Endothelial cell of coronary artery (primary cell): ENCODE data around the gene DENND4B. TPM values are rescaled to one million over a fixed set of nuclear protein-coding genes. Genes with fewer than 3 reads are reported as not detected.

Experiments used
- total RNA-seq: library from RNA; depleted of rRNA; stranded (reverse); fragments of >200 nt; gene quantifications from 2 replicates; pipeline ENCODE4 v1.2.3, GENCODE V29; 2014

Gene DENND4B, protein sequence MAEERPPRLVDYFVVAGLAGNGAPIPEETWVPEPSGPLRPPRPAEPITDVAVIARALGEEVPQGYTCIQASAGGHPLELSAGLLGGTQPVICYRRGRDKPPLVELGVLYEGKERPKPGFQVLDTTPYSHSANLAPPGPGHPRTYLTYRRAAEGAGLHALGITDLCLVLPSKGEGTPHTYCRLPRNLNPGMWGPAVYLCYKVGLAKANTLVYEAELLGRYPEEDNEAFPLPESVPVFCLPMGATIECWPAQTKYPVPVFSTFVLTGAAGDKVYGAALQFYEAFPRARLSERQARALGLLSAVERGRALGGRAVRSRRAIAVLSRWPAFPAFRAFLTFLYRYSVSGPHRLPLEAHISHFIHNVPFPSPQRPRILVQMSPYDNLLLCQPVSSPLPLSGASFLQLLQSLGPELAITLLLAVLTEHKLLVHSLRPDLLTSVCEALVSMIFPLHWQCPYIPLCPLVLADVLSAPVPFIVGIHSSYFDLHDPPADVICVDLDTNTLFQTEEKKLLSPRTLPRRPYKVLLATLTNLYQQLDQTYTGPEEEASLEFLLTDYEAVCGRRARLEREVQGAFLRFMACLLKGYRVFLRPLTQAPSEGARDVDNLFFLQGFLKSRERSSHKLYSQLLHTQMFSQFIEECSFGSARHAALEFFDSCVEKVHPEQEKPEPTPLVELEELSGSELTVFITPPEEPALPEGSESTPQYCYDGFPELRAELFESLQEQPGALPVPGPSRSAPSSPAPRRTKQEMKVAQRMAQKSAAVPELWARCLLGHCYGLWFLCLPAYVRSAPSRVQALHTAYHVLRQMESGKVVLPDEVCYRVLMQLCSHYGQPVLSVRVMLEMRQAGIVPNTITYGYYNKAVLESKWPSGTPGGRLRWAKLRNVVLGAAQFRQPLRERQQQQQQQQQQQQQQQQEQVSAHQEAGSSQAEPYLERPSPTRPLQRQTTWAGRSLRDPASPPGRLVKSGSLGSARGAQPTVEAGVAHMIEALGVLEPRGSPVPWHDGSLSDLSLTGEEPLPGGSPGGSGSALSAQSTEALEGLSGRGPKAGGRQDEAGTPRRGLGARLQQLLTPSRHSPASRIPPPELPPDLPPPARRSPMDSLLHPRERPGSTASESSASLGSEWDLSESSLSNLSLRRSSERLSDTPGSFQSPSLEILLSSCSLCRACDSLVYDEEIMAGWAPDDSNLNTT (N-terminal part only)
- 11.0 and 20.4 TPM in 2 replicates for total RNA-seq

DNA sequence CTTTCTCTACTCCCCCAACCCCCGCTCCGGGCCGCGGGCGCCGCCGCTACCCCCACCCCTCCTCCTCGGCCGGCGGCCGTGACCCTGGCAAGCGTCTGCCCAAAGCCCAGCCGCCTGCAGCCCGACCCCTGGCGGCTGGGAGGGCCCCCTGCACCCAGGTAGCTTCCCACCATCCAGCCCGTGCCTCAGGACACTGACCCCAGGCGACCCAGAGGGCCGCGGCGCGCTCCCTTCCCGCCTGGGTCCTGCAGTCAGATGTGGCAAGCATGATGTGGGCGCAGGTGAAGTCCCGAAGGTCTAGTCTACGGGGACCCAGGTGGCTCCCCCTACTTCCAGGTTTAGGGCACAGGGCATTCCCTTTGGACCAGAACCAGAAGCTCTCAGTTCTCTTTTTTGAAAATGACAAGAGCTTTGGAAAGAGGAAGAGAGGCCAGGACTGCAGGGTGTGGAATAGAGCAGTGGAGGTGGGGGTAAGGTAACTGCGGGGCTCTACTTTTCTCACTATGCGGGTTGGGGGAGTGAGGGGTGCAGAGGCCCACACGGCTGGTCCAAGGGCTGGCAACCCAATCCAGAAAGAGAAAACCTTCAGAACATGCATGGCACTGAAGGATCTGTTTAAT is at the start of gene DENND4B:
Gene DENND4B (minus strand): TSS at position 97 of the 620 bp plus-strand sequence. CDS start 2,344 bp downstream, outside the sequence.

DNA sequence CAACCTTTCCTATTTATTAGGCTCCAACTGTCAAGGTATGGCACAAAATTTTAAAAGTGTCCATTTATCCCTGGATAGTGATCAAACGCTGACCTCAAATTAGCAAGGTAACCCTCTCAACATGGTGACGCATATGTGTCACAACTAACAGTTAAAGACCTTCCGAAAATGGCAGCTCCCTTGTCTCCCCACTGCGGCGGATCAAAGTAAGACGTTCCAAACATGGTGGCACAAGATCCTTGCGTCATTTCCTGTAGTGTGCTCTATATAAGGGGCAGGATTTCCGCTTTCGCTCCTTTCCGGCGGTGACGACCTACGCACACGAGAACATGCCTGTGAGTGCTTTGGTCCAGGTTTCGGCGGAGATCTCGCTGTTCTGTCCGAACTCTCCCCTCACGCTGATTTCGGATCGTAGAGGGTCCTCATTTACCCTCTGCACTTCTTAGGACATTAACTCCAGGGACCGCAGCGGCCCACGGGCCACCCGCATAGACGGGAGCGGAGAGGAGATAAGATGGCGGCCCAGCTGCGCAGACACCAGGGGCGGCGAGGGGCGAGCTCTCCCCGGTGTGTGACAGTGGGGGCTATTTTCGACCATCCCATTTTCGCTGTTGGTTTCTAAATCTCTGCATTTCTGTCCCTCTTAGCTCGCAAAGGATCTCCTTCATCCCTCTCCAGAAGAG is 44.1 kb upstream of the DENND4B start, which contains the start of gene RPS27:
Gene RPS27 (plus strand): TSS at position 295 of the 683 bp plus-strand sequence. CDS start 35 bp downstream, at position 330.

DNA sequence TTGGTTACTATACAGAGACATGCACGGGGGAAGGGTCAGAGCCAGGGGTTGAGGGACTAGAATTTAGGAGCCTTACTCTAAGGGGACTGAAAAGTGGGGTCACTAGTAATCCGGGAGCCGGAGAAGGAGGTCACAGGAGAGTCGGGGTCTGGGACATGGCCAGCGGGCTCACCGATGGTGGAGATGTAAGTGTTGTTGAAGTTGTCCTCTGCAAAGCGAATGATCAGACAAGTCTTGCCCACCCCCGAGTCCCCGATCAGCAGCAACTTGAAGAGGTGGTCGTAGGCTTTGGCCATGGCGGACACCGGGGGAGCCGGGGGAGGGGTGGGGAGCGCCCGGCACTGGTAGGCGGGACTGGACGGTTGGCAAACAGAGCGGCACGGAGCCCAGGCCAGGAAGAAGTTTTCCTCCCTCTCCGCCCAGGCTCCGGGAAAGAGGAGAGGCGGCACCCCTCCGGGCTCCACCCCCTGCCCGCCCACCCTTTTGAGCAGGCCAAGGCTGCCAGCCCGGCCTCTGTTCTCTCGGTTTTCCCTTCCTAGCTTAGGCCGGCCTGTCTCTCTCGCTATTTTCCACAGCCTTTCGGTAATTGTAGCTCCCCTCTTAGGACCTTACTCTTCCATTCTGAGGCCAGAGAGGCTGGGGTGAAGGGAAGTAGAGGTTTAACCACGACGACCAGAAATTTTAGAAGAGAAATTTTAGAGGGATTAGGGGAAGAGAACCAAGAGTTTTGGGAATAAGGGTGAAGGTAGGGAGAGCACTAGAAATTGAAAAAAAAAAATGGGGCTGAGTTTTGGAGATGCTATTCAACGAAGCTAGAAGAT is 39.6 kb upstream of the DENND4B start, which contains the start of gene RAB13:
Gene RAB13 (minus strand): TSS at position 399 of the 821 bp plus-strand sequence. CDS start 103 bp downstream, at position 296.

DNA sequence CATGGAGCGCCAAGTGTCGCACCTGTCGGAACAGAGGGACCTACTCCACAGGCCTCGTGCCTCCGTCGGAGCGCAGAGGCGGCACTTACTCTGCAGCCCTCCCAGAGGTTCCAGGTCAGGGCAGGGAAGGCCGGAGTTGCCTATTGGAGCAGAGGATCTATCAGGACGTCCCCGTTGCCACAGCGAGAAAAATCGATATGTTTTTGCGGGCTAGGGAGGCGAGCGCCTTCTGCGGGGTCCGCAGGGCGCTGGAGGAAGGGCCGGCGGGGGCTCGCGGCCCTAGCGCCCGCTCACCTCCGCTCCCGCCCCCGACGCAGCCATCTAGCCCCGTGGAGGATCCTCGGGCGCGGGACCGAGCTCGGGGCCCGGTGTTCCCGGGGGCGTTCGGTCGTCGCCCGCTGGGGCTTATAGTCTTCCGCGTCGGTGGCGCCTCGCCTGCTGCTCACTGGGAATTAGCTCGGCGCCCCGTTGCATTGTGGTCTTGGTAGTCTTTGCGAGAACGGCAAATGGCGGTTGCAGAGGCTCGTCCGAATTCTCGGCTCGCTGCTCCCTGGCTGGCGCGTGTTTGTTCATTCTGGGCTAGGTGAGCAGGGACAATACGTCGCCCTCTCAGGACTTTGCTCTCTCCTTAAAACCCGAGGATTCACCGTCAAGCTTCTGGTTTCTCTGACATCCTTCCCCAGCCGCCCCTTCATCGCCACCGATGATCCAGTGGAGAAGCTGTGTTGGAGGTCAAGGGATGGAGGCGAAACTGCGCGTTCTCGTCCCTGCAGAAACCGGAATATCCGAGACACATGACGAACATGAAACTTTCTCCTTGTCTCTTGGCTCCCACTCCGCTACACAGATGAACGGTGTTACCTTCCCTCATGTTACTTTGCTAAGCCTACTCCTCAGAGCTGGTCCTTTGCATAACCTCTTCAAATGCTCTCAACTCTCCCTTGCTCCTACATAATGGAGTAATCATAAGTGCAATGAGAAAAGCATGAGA is 31.0 kb upstream of the DENND4B start, which contains the start of gene JTB:
Gene JTB (minus strand): TSS at position 425 of the 991 bp plus-strand sequence. CDS start 422 bp downstream, at position 3.

DNA sequence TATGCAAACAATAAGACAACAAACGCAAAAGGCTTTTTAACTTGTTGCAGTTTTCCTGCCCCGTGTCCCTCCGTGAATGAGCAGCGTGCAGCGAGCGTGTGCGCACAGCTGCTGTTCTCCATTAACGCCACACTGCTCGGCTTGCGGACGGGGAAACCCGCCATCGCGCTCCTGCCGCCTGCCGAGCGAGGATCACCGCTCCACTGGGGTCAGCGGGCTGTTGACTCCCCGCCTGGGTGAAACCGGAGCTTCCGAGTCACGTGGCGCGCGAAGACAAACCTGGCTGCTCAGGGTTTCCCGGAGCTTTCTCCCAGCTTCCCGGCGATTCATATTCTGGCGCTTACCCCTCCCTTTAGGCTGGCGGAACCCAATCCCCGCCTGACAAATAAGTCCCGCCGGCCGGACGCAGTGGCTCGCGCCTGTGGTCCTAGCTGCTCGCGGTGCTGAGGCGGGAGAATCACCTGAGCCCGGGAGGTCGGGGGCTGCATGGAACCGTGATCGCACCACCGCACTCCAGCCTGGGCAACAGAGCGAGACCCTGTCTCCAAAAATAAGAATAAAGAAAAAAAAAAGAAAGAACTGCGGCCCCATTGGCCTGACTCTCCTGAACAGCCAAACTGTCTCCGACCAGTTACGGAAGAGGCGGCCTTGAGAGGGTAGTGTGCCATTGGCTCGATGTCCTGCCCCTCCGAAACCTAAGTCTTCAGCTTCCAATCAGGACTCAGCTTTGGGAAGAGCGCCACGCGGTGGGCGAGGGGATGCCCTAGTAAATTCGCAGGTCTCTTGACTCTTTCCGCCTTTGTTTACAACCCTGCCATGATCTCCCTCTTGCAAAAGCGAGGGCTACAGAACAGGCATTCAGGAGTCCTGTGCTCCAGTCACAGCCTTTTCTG is 20.8 kb upstream of the DENND4B start, which contains the start of gene CREB3L4:
Gene CREB3L4 (plus strand): TSS at position 796 of the 893 bp plus-strand sequence. CDS start 624 bp downstream, outside the sequence.

DNA sequence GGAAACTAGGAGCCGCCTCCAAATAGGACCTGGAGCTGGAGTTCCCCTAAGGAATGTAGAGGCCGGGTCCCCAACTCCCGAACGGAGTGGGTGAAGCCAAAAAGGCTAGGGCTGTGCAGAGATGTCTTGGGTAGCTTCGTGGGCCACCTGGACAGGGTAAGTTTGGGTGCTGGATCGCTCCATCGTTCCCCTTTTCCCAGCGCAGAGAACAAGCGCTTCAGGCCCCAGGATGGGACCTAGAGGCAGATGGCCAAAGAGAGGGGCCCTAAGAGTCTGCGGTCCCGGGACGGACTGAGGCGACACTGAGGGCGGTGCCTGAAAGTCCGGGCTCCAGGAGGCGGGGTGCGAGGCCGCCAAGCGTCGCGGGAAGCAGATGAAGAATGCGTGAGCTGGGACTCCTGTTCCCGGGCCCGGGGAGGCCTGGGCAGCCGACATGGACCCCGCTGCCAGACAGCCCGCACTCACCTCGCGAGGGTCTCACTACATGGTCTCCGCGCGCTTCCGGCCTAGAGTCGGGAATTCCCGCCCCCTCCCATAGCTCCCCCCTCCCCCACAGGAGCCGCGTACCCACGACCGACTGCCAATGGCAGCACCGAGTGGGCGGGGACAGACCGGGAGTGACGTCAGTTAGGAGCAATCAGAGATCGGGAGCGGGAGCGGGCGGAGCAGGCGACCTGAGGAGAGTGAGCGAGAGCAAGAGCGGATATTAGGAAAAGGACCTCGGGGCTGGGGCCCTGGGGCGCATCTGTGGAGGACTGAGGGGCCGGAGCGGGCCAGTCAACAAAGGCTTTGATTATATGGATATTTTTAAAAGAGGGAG is 16.7 kb upstream of the DENND4B start, which contains the start of gene SLC39A1:
Gene SLC39A1 (minus strand): TSS at position 508 of the 820 bp plus-strand sequence. CDS start 822 bp downstream, outside the sequence.

DNA sequence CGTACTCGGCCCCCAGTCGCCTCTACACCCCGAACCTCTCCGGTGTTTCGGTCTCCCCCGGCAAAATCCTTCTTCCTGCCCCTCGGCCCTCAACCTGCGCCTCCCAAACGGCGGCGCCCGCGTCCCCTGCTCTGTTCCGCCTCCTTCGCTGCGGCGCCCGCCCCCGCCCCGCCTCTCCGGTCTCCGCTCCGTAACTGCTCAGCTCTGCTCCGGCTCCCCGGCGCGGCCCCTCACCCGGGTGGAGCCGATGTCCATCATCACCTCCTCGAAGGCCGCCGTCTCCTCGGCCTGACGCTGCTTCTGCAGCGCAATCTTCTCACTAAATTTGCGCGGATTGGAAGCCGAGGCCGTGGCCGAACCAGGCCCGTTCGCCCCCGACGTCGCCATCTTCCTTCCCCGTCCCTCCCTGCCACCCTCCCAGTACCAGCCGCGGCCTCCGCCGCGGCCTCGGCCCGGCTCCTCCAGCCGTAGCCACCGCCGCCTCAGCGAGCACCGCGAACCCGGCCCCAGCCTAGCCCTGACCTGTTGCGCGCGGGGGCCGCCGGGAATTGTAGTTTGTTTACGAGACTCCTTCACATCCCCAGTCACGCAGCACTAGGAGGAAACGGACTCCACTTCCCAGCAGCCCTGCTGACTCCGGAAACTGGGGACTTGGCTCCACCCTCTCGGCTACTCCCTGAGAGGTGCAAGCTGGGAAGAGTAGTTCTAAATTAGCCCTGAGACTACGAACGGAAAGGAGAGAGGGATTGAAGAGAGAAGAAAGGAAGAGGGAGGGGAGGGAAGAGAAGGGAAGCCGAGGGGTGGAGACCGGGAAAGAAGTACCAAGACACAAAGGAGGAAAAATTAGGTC is 11.8 kb upstream of the DENND4B start, which contains the start of gene CRTC2:
Gene CRTC2 (minus strand): TSS at position 502 of the 850 bp plus-strand sequence. CDS start 115 bp downstream, at position 387.

DNA sequence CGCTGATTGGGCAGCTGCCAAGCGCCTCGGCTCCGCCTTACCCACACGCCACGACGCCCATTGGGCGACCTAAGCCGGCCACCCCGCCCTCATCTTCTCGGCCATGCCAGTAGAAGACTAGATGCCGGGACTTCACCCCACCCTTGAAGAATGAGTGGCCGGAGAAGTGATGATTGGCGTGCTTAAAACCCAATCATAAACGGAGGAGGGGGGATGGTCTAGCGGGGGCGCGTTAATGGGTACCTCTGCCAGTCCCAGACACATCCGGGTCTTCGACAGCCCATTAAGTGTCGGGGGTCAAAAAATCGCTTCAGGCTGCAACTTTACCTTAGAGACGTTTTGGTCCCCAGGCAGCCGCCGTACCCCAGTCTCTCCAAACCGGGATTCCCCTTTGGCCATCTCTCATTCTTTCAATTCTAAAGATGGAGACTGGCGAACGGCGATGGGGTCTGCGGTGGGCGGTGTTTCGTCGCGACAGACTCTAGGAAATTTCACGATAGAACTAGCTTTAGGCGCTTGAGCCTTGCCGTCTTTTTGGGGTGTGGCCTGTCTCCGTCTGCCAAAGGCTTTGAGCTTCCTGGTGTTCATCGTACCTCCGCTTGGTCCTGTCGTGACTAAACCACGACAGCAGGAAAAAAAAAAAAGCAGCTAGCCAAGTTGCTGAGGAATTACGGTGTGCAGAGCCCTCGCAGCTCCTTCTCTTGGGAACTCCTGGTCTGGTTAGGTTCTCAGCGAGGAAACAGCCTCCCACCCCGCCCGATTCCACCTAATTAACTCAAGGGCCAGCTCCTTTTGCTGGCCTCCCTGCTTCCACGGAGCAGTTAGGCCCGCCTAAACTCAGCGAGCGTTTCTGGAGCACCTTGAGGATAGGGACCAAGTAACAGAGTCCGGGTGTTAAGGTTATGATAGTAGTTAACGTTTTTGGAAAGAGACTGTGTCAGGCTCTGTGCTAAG is 23.3 kb downstream of the DENND4B start, which contains the start of gene GATAD2B:
Gene GATAD2B (minus strand): TSS at position 1 of the 954 bp plus-strand sequence. CDS start 94,625 bp downstream, outside the sequence.

Other genes starting within 250 kb of the DENND4B start
- gene INTS3, start 218.7 kb downstream of the DENND4B start, total RNA-seq, result 23.7 and 38.2 TPM in 2 replicates
- gene SLC27A3, start 171.3 kb downstream of the DENND4B start, total RNA-seq, result 11.4 and 14.7 TPM in 2 replicates
- gene GATAD2B, start 23.7 kb downstream of the DENND4B start, total RNA-seq, result 3.7 and 5.3 TPM in 2 replicates
- 3.6 and 5.8 TPM in 2 replicates for gene CRTC2, start 11.9 kb upstream of the DENND4B start, total RNA-seq
- gene SLC39A1, start 16.8 kb upstream of the DENND4B start, total RNA-seq, result 75.8 and 90.5 TPM in 2 replicates
- 5.9 and 6.2 TPM in 2 replicates for gene CREB3L4, start 21.2 kb upstream of the DENND4B start, total RNA-seq
- gene JTB, start 31.0 kb upstream of the DENND4B start, total RNA-seq, result 87.4 and 92.9 TPM in 2 replicates
- 52.6 and 58.5 TPM in 2 replicates for gene RAB13, start 39.6 kb upstream of the DENND4B start, total RNA-seq
- gene RPS27, start 44.0 kb upstream of the DENND4B start, total RNA-seq, result 1,400 and 1,678 TPM in 2 replicates
- gene NUP210L, start 208.4 kb upstream of the DENND4B start, total RNA-seq, result 0.09 TPM in 2 replicates
- gene TPM3, start 245.4 kb upstream of the DENND4B start, total RNA-seq, result 812 and 978 TPM in 2 replicates